MCF 10A (cell line): ENCODE data around the gene CAMTA1. TPM values are rescaled to one million over a fixed set of nuclear protein-coding genes. Genes with fewer than 3 reads are reported as not detected.

Experiments
- BruUV-seq: library from RNA; stranded (reverse); fragments of 400-500 nt; replicated peaks from 2 replicates; lab custom pipeline; 2021; lab: Mats Ljungman, UMichigan
- CTCF ChIA-PET: fragments of 300-600 bp; sonication (Branson Sonifier 250); formaldehyde crosslinking; extraction: SDS; loops from one replicate; lab custom pipeline; 2021; ENCODE audit warnings: antibody characterized with exemption, inconsistent platforms; lab: Yijun Ruan, JAX
- POLR2A ChIA-PET: fragments of 300-600, 350-650 bp; sonication (Branson Sonifier 250); formaldehyde crosslinking; extraction: SDS; loops from one replicate; lab custom pipeline; 2020; ENCODE audit warnings: antibody characterized with exemption, inconsistent platforms; lab: Yijun Ruan, JAX
- DNase-seq: peaks from one replicate; pipeline ENCODE4 v3.0.0-alpha.2; 2018; ENCODE audit not compliant: unreplicated experiment
- H3K27ac Mint-ChIP-seq: one replicate; pipeline ENCODE4 v1.8.0; 2022; ENCODE audit warnings: mild to moderate bottlenecking, low read depth, mixed read lengths; ENCODE audit not compliant: unreplicated experiment
- H3K27me3 Mint-ChIP-seq: one replicate; pipeline ENCODE4 v1.8.0; 2022; ENCODE audit warnings: mixed read lengths; ENCODE audit not compliant: insufficient read depth, unreplicated experiment
- H3K36me3 Mint-ChIP-seq: one replicate; pipeline ENCODE4 v1.8.0; 2022; ENCODE audit warnings: mild to moderate bottlenecking, moderate library complexity, mixed read lengths; ENCODE audit not compliant: insufficient read depth, unreplicated experiment
- H3K4me1 Mint-ChIP-seq: one replicate; pipeline ENCODE4 v1.8.0; 2022; ENCODE audit warnings: mixed read lengths; ENCODE audit not compliant: insufficient read depth, unreplicated experiment
- H3K4me3 Mint-ChIP-seq: one replicate; pipeline ENCODE4 v1.8.0; 2022; ENCODE audit warnings: mild to moderate bottlenecking, moderate library complexity, mixed read lengths; ENCODE audit not compliant: unreplicated experiment
- H3K9me3 Mint-ChIP-seq: one replicate; pipeline ENCODE4 v1.8.0; 2022; ENCODE audit warnings: mixed read lengths; ENCODE audit not compliant: unreplicated experiment
- intact Hi-C: fragments of 100-400 bp; cut with micrococcal nuclease; formaldehyde crosslinking; loops from 2 replicates; pipeline ENCODE4 v1.14.1; 2022
- total RNA-seq: library from RNA; stranded (reverse); gene quantifications from 2 replicates; pipeline ENCODE4 v1.2.3, GENCODE V29; 2022
- TF ChIP-seq, protein P1 (sequence below): fragments of 200-600 bp; IDR thresholded peaks from one replicate; pipeline ENCODE4 v1.8.0; 2022; ENCODE audit warnings: antibody characterized with exemption, mild to moderate bottlenecking; ENCODE audit not compliant: unreplicated experiment

The CAMTA1 gene
- total RNA-seq, 1 experiment from 2014 or later: 74.1 TPM

DNA sequence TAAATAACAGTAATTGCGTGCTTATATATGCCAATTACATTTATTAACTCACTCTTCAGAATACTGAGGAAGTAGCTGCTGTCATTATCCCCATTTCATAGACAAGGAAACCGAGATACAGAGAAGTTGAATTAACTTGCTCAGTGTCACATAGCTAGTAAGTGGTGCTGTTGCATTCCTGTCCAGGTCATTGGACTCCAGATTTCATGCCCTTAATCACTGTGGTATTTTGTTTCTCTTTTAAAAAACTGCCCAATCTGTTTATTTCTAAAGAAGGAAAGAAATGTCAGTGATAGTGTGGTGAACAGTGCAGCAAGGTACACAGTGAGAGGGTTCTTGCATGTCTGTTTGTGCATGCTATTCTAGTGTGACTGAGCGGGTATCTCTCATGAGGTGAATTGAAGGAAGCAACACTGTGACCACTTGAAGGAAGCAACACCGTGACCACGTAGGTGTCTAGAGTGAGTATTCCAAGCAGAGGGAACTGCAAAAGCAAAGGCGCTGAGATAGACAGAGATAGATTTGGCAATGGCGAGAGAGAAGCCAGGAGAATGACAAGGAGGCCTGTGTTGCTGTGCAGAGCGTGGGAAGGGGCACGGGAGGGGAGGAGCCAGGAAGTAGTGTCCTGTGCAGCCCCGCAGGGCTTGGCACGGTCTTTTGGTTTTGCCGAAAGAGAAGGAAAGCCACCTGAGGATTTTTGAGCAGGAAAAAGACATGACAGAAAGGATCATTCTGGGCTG, 95.9 kb downstream of the CAMTA1 start:
- intact Hi-C loops: no loop called here
- POLR2A ChIA-PET: interaction anchor here (0.9 to 4.2 kb wide), 6 partner anchors 10 to 96 kb away, joined by 3 to 37 read pairs (median 3); partner anchors contain the start of gene CAMTA1
- no peak overlapping the region for H3K27ac Mint-ChIP-seq
- H3K4me1 Mint-ChIP-seq: peaks cover 8% of the 10 kb centered on the region
- no peaks in the 10 kb centered on the region for H3K27me3 Mint-ChIP-seq
- CTCF ChIA-PET: interaction anchor here (0.6 to 1.8 kb wide), 5 partner anchors 9 to 180 kb away, joined by 3 to 9 read pairs (median 4); partner anchors contain the start of gene DNAJC11
- H3K4me3 Mint-ChIP-seq: peak overlapping the region; percentile 26
- no TSS peak for BruUV-seq
- H3K9me3 Mint-ChIP-seq: no peaks in the 10 kb centered on the region
- TF ChIP-seq, protein P1, sequence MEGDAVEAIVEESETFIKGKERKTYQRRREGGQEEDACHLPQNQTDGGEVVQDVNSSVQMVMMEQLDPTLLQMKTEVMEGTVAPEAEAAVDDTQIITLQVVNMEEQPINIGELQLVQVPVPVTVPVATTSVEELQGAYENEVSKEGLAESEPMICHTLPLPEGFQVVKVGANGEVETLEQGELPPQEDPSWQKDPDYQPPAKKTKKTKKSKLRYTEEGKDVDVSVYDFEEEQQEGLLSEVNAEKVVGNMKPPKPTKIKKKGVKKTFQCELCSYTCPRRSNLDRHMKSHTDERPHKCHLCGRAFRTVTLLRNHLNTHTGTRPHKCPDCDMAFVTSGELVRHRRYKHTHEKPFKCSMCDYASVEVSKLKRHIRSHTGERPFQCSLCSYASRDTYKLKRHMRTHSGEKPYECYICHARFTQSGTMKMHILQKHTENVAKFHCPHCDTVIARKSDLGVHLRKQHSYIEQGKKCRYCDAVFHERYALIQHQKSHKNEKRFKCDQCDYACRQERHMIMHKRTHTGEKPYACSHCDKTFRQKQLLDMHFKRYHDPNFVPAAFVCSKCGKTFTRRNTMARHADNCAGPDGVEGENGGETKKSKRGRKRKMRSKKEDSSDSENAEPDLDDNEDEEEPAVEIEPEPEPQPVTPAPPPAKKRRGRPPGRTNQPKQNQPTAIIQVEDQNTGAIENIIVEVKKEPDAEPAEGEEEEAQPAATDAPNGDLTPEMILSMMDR: no peak
- DNase-seq: peak; percentile 78
- H3K36me3 Mint-ChIP-seq: no peaks in the 10 kb centered on the region

DNA sequence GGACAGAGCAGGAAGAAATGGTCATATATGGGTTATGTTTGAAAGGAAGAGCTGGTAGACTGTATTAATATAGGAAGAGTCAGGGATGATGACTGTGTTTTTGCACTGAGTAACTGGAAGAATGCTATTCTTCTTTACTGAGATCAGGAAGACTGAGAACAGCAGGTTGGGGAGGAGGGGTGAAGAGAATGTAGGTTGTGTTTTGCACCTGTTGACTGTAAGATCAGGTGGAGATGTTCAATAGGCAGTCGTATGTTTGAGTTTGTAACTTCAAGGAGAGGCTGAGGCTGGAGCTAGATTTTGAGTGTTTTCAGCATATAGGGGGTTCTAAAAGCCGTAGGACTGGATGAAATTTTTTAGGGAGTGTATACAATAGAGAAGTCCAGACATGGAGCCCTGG, 97.2 kb downstream of the CAMTA1 start:
- intact Hi-C loops: no loop called here
- BruUV-seq: no TSS peak
- CTCF ChIA-PET: interaction anchor here (0.6 to 2.0 kb wide), 10 partner anchors 9 to 766 kb away, joined by 3 to 9 read pairs (median 3); partner anchors contain the start of gene DNAJC11
- no peaks in the 10 kb centered on the region for H3K9me3 Mint-ChIP-seq
- H3K4me3 Mint-ChIP-seq: no peak overlapping the region
- no peaks in the 10 kb centered on the region for H3K27me3 Mint-ChIP-seq
- peaks cover 11% of the 10 kb centered on the region for H3K4me1 Mint-ChIP-seq
- no peak for DNase-seq
- POLR2A ChIA-PET: interaction anchor here (1.0 to 4.2 kb wide), 4 partner anchors 13 to 97 kb away, joined by 3 to 37 read pairs (median 3); partner anchors contain the start of gene CAMTA1
- peaks cover 12% of the 10 kb centered on the region for H3K36me3 Mint-ChIP-seq
- TF ChIP-seq, protein P1: no peak
- no peak overlapping the region for H3K27ac Mint-ChIP-seq

DNA sequence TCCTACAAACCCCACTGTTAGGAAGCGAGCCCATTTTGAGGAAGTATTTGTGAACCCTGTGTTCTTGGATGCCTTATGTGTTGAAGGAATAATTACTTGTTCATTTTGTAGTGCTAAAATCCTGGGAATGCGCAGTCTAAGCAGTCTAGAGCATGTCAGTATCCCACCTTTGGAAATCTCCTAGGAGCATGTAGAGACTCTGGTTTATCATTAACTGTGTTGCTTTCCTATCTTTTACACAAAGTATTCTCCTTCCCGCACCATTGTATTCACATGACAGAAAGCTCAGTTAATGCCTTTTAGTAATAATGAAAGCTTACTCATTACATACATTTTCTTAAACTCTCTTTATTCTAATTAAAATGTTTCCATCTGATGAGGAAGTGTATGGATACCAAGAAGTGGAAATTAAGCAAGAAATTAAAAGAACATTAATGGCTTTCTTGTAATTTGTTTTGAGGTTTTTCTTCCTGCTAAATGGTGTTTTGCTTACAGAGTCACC, 99.4 kb downstream of the CAMTA1 start:
- POLR2A ChIA-PET: interaction anchor here (0.7 to 1.4 kb wide), 3 partner anchors 12 to 16 kb away, joined by 3 to 5 read pairs (median 5); no protein-coding TSS in a partner anchor

More for the DNA sequence above, 99.4 kb downstream of the CAMTA1 start:
- DNase-seq: no peak
- H3K9me3 Mint-ChIP-seq: no peaks in the 10 kb centered on the region
- H3K4me1 Mint-ChIP-seq: peaks cover 17% of the 10 kb centered on the region
- intact Hi-C loops: no loop called here
- BruUV-seq: no TSS peak
- H3K36me3 Mint-ChIP-seq: peaks cover 19% of the 10 kb centered on the region
- no peaks in the 10 kb centered on the region for H3K27me3 Mint-ChIP-seq
- CTCF ChIA-PET: interaction anchor here (1.5 kb wide), 1 partner anchor 14 kb away, joined by 5 read pairs; no protein-coding TSS in a partner anchor
- H3K27ac Mint-ChIP-seq: no peak overlapping the region
- H3K4me3 Mint-ChIP-seq: no peak overlapping the region
- TF ChIP-seq, protein P1: no peak
